H9 (cell line): ENCODE measurements around the gene ROBO1. TPM values are rescaled to one million over a fixed set of nuclear protein-coding genes. Genes with fewer than 3 reads are reported as not detected.

ENCODE experiments used
- DNase-seq: peaks from one replicate; pipeline ENCODE4 v3.0.0-alpha.2; 2017
- H2AFZ ChIP-seq: one replicate; pipeline ENCODE4 v1.6.1; 2013; ENCODE audit warnings: mild to moderate bottlenecking, low read length, control low read depth, moderate library complexity
- H2AK5ac ChIP-seq: 2 replicates; pipeline ENCODE4 v1.6.1; 2013; ENCODE audit warnings: low read length, control low read depth, mixed read lengths; ENCODE audit not compliant: insufficient read length
- H2BK120ac ChIP-seq: one replicate; pipeline ENCODE4 v1.6.1; 2013; ENCODE audit warnings: low read depth, mild to moderate bottlenecking, low read length, control low read depth, inconsistent platforms; ENCODE audit not compliant: poor library complexity, severe bottlenecking
- H2BK12ac ChIP-seq: 2 replicates; pipeline ENCODE4 v1.6.1; 2013; ENCODE audit warnings: low read length, control low read depth, mixed read lengths, low read depth; ENCODE audit not compliant: insufficient read length
- H2BK15ac ChIP-seq: 2 replicates; pipeline ENCODE4 v1.6.1; 2013; ENCODE audit warnings: low read depth, low read length, control low read depth
- H2BK20ac ChIP-seq: one replicate; pipeline ENCODE4 v1.6.1; 2013; ENCODE audit warnings: low read depth, mild to moderate bottlenecking, low read length, control low read depth, inconsistent platforms; ENCODE audit not compliant: poor library complexity, severe bottlenecking
- H2BK5ac ChIP-seq: 2 replicates; pipeline ENCODE4 v1.6.1; 2013; ENCODE audit warnings: low read length, control low read depth, mixed read lengths; ENCODE audit not compliant: insufficient read length
- H3K14ac ChIP-seq: 2 replicates; pipeline ENCODE4 v1.6.1; 2013; ENCODE audit warnings: low read length, control low read depth; ENCODE audit not compliant: insufficient read depth
- H3K18ac ChIP-seq: 2 replicates; pipeline ENCODE4 v1.6.1; 2013; ENCODE audit warnings: low read depth, mild to moderate bottlenecking, mixed read lengths, low read length, control low read depth; ENCODE audit not compliant: insufficient read length
- H3K23ac ChIP-seq: 2 replicates; pipeline ENCODE4 v1.6.1; 2013; ENCODE audit warnings: low read length, control low read depth, mixed read lengths, low read depth; ENCODE audit not compliant: insufficient read length
- H3K23me2 ChIP-seq: 2 replicates; pipeline ENCODE4 v1.6.1; 2013; ENCODE audit warnings: low read depth, mild to moderate bottlenecking, mixed read lengths, low read length, control low read depth; ENCODE audit not compliant: insufficient read length, poor library complexity, severe bottlenecking
- H3K27ac ChIP-seq: 2 replicates; pipeline ENCODE4 v1.5.1; 2013; ENCODE audit warnings: low read length, control low read depth, mixed read lengths, low read depth; ENCODE audit not compliant: insufficient read length
- H3K27me3 ChIP-seq: 2 replicates; pipeline ENCODE4 v1.6.1; 2013; ENCODE audit warnings: low read length, control low read depth, inconsistent platforms; ENCODE audit not compliant: insufficient read depth
- H3K4ac ChIP-seq: 2 replicates; pipeline ENCODE4 v1.6.1; 2013; ENCODE audit warnings: low read depth, mild to moderate bottlenecking, control low read depth, inconsistent platforms, low read length, moderate library complexity
- H3K4me1 ChIP-seq: 2 replicates; pipeline ENCODE4 v1.6.1; 2013; ENCODE audit warnings: low read length, control low read depth, inconsistent platforms; ENCODE audit not compliant: insufficient read depth
- H3K4me2 ChIP-seq: 2 replicates; pipeline ENCODE4 v1.6.1; 2013; ENCODE audit warnings: low read length, control low read depth, mixed read lengths; ENCODE audit not compliant: insufficient read length, insufficient read depth
- H3K56ac ChIP-seq: 2 replicates; pipeline ENCODE4 v1.6.1; 2013; ENCODE audit warnings: low read depth, mild to moderate bottlenecking, mixed read lengths, low read length, control low read depth; ENCODE audit not compliant: insufficient read length
- H3K79me1 ChIP-seq: 2 replicates; pipeline ENCODE4 v1.6.1; 2013; ENCODE audit warnings: low read depth, mild to moderate bottlenecking, moderate library complexity, low read length, control low read depth, inconsistent platforms; ENCODE audit not compliant: insufficient read depth, poor library complexity, severe bottlenecking
- H3K79me2 ChIP-seq: 2 replicates; pipeline ENCODE4 v1.6.1; 2013; ENCODE audit warnings: low read length, control low read depth, inconsistent platforms; ENCODE audit not compliant: insufficient read depth
- H3K9ac ChIP-seq: 2 replicates; pipeline ENCODE4 v1.6.1; 2013; ENCODE audit warnings: low read length, control low read depth, mixed read lengths; ENCODE audit not compliant: insufficient read length; ENCODE audit errors: extremely low read depth
- H3K9me3 ChIP-seq: one replicate; pipeline ENCODE4 v1.6.1; 2013; ENCODE audit warnings: low read depth, low read length, inconsistent platforms; ENCODE audit not compliant: control insufficient read depth
- H3T11ph ChIP-seq: one replicate; pipeline ENCODE4 v1.6.1; 2013; ENCODE audit warnings: mild to moderate bottlenecking, low read length, control low read depth, inconsistent platforms
- H4K20me1 ChIP-seq: one replicate; pipeline ENCODE4 v1.6.1; 2013; ENCODE audit not compliant: control insufficient read depth, insufficient read length, insufficient read depth
- H4K5ac ChIP-seq: 2 replicates; pipeline ENCODE4 v1.6.1; 2013; ENCODE audit warnings: low read depth, mild to moderate bottlenecking, mixed read lengths, low read length, control low read depth; ENCODE audit not compliant: insufficient read length
- H4K8ac ChIP-seq: replicated peaks from 2 replicates; pipeline ENCODE4 v1.6.1; 2013; ENCODE audit warnings: low read length, control low read depth, mixed read lengths, low read depth; ENCODE audit not compliant: insufficient read length
- H4K91ac ChIP-seq: 2 replicates; pipeline ENCODE4 v1.6.1; 2013; ENCODE audit warnings: low read depth, mild to moderate bottlenecking, moderate library complexity, mixed read lengths, low read length, control low read depth; ENCODE audit not compliant: insufficient read length
- H3K27ac Mint-ChIP-seq, 3 experiments: 2 replicates in 2 of 3; 3 replicates in 1 of 3; pipeline ENCODE4 v1.8.0; 2020 to 2021; ENCODE audit warnings: mixed read lengths in 3 of 3, mild to moderate bottlenecking in 1 of 3, moderate library complexity in 1 of 3
- H3K27me3 Mint-ChIP-seq: 2 replicates; pipeline ENCODE4 v1.8.0; 2021; ENCODE audit warnings: low read depth, mild to moderate bottlenecking, moderate library complexity, mixed read lengths
- H3K36me3 Mint-ChIP-seq, 3 experiments: 2 replicates in 2 of 3; 3 replicates in 1 of 3; pipeline ENCODE4 v1.8.0; 2020 to 2021; ENCODE audit warnings: low read depth in 3 of 3, mixed read lengths in 3 of 3; ENCODE audit not compliant: insufficient read depth in 1 of 3
- H3K4me1 Mint-ChIP-seq, 2 experiments: 2 replicates each; pipeline ENCODE4 v1.8.0; 2020; ENCODE audit warnings: mixed read lengths in 2 of 2
- H3K4me3 Mint-ChIP-seq, 2 experiments: 2 replicates in 1 of 2; 3 replicates in 1 of 2; pipeline ENCODE4 v1.8.0; 2020 to 2021; ENCODE audit warnings: mild to moderate bottlenecking in 2 of 2, mixed read lengths in 2 of 2, moderate library complexity in 1 of 2
- H3K9me3 Mint-ChIP-seq, 2 experiments: 2 replicates in 1 of 2; 3 replicates in 1 of 2; pipeline ENCODE4 v1.8.0; 2020; ENCODE audit warnings: mild to moderate bottlenecking in 2 of 2, mixed read lengths in 2 of 2, moderate library complexity in 1 of 2
- CTCF ChIP-seq: fragments of 200-600 bp; sonication (generic); conservative IDR thresholded peaks from 3 replicates; pipeline ENCODE4 v1.8.0; 2021; ENCODE audit warnings: antibody characterized with exemption, mild to moderate bottlenecking
- WGBS: extraction: QIAGEN DNeasy Blood & Tissue Kit; methylation state at CpG from one replicate; pipeline ENCODE4 v1.1.7; 2013; ENCODE audit warnings: missing lambda C conversion rate, low lambda C conversion rate, mixed read lengths; ENCODE audit not compliant: insufficient read length; ENCODE audit errors: extremely low coverage; 5-methylcytosine and 5-hydroxymethylcytosine counted together
- total RNA-seq: library from RNA; stranded (reverse); gene quantifications from 2 replicates; pipeline ENCODE4 v1.2.1, GENCODE V29; 2021

ROBO1 gene
- total RNA-seq, 1 experiment from 2014 or later: 62.7 TPM

GRCh38 chr3:78868570-78868969 is 899.2 kb downstream of the ROBO1 start:
- Histone ChIP-seq H3K9me3 (no peaks in the 10 kb centered on the region), H4K5ac (no peak overlapping the region), H2BK20ac (no peak overlapping the region), H2BK120ac (no peak overlapping the region), H2BK5ac (no peak overlapping the region), H4K8ac (no peak overlapping the region), H3K79me1 (no peaks in the 10 kb centered on the region), H3K56ac (no peak overlapping the region), H3K18ac (no peak overlapping the region), H2BK15ac (no peak overlapping the region), H3K4me1 (0 out of 2 replicates have a peak, but pooled peaks cover 4% of the 10 kb centered on the region), H3K14ac (no peak overlapping the region), H2AFZ (no peak overlapping the region), H3K4ac (no peak overlapping the region), H2AK5ac (no peak overlapping the region), H3K9ac (no peak overlapping the region), H4K91ac (no peak overlapping the region), H3K23me2 (no peaks in the 10 kb centered on the region), H2BK12ac (no peak overlapping the region), H3K23ac (no peak overlapping the region), H3K79me2 (peaks cover 2% of the 10 kb centered on the region; the same call in 1 of the 2 replicates), H3K27me3 (no peaks in the 10 kb centered on the region), H4K20me1 (no peaks in the 10 kb centered on the region), H3T11ph (no peak overlapping the region), H3K4me2 (no peak overlapping the region), H3K27ac (no peak overlapping the region)
- no peak overlapping the region for H3K4me3 Mint-ChIP-seq
- H3K27me3 Mint-ChIP-seq: no peaks in the 10 kb centered on the region
- H3K27ac Mint-ChIP-seq: no peak overlapping the region
- no peak for TF ChIP-seq CTCF
- H3K4me1 Mint-ChIP-seq: peaks cover 32 to 41% of the 10 kb centered on the region in 2 experiments
- DNase-seq: no peak
- no CpG with 5 or more reads among the region's 1 CpG for WGBS
- no peaks in the 10 kb centered on the region for H3K9me3 Mint-ChIP-seq
- no peaks in the 10 kb centered on the region for H3K36me3 Mint-ChIP-seq
